Endothelial cell of umbilical vein (primary cell): ENCODE measurements around the gene REL. TPM values are rescaled to one million over a fixed set of nuclear protein-coding genes. Genes with fewer than 3 reads are reported as not detected.

Experiments
- BruUV-seq: library from RNA; stranded (reverse); fragments of 400-500 nt; replicated peaks from 2 replicates; lab custom pipeline; 2021; lab: Mats Ljungman, UMichigan
- CTCF ChIA-PET: fragments of 300-600, 350-600 bp; sonication (Branson Sonifier 250); formaldehyde crosslinking; loops from one replicate; lab custom pipeline; 2021; ENCODE audit warnings: antibody characterized with exemption, inconsistent platforms; lab: Charles Lee
- POLR2A ChIA-PET: fragments of 300-600, 350-600 bp; sonication (Branson Sonifier 250); formaldehyde crosslinking; loops from one replicate; lab custom pipeline; 2021; ENCODE audit warnings: antibody characterized with exemption, inconsistent platforms; lab: Charles Lee
- DNase-seq: peaks from one replicate; pipeline ENCODE4 v3.0.0-alpha.2; 2011; ENCODE audit warnings: low read depth, low spot score
- FAIRE-seq: peaks from 2 replicates; lab custom pipeline; 2011; peaks lifted over from hg19 to GRCh38; lab: Jason Lieb, UNC
- H2AFZ ChIP-seq: 2 replicates; pipeline ENCODE4 v1.6.0; 2012; ENCODE audit warnings: low read depth, low read length, control low read depth, inconsistent platforms
- H3K27ac ChIP-seq: 2 replicates; pipeline ENCODE4 v1.5.1; 2011; ENCODE audit warnings: low read depth, mild to moderate bottlenecking, control low read depth, low read length, moderate library complexity; ENCODE audit not compliant: insufficient read depth
- H3K27me3 ChIP-seq, 2 experiments: 2 replicates each; pipeline versions ENCODE4 v1.6.0 to v1.6.1; 2011; ENCODE audit warnings: low read length in 2 of 2, mixed read lengths in 1 of 2; ENCODE audit not compliant: control insufficient read depth in 2 of 2, insufficient read depth in 2 of 2
- H3K36me3 ChIP-seq, 2 experiments: 2 replicates in 1 of 2; 3 replicates in 1 of 2; pipeline ENCODE4 v1.5.1; 2011; ENCODE audit warnings: low read length in 2 of 2, mild to moderate bottlenecking in 1 of 2, moderate library complexity in 1 of 2; ENCODE audit not compliant: control insufficient read depth in 2 of 2, insufficient read depth in 2 of 2; ENCODE audit errors: extremely low read depth in 1 of 2
- H3K4me1 ChIP-seq: 3 replicates; pipeline ENCODE4 v1.5.1; 2011; ENCODE audit warnings: mild to moderate bottlenecking, low read length; ENCODE audit not compliant: control insufficient read depth, insufficient read depth; ENCODE audit errors: extremely low read depth
- H3K4me2 ChIP-seq: 2 replicates; pipeline ENCODE4 v1.6.1; 2011; ENCODE audit warnings: low read length, control low read depth, mixed read lengths; ENCODE audit not compliant: insufficient read depth
- H3K4me3 ChIP-seq, 3 experiments: fragments of 200-600 bp in 1 of 3; sonication (generic), shearing (Covaris generic) in 1 of 3; replicated peaks in 1 of 3; 2 replicates each; pipeline ENCODE4 v1.5.1; 2011 to 2016; ENCODE audit warnings: control low read depth in 3 of 3, low read length in 3 of 3, mild to moderate bottlenecking in 2 of 3, inconsistent platforms in 1 of 3, low read depth in 1 of 3, moderate library complexity in 1 of 3; ENCODE audit not compliant: insufficient read depth in 1 of 3
- H3K79me2 ChIP-seq: 2 replicates; pipeline ENCODE4 v1.6.0; 2012; ENCODE audit warnings: low read length, inconsistent platforms; ENCODE audit not compliant: control insufficient read depth, insufficient read depth
- H3K9ac ChIP-seq: replicated peaks from 2 replicates; pipeline ENCODE3; 2011; ENCODE audit warnings: low read length, control low read depth; ENCODE audit not compliant: insufficient read depth; ENCODE audit errors: extremely low read depth
- H3K9me1 ChIP-seq: replicated peaks from 3 replicates; pipeline ENCODE4 v1.6.0; 2011; ENCODE audit warnings: mild to moderate bottlenecking, low read length; ENCODE audit not compliant: control insufficient read depth, insufficient read depth; ENCODE audit errors: extremely low read depth
- H3K9me3 ChIP-seq: replicated peaks from 2 replicates; pipeline ENCODE4 v1.5.1; 2012; ENCODE audit warnings: low read length, inconsistent platforms; ENCODE audit not compliant: control insufficient read depth, insufficient read depth
- H4K20me1 ChIP-seq: replicated peaks from 2 replicates; pipeline ENCODE3; 2011; ENCODE audit warnings: mild to moderate bottlenecking, low read length; ENCODE audit not compliant: control insufficient read depth, insufficient read depth; ENCODE audit errors: extremely low read depth
- EZH2 ChIP-seq: IDR thresholded peaks from 2 replicates; pipeline ENCODE4 v1.6.1; 2012; ENCODE audit warnings: borderline replicate concordance, low read depth, mild to moderate bottlenecking, moderate library complexity, low read length, inconsistent platforms; ENCODE audit not compliant: severe bottlenecking
- FOS ChIP-seq: IDR thresholded peaks from 2 replicates; pipeline ENCODE4 v1.6.1; 2011; ENCODE audit warnings: mild to moderate bottlenecking, low read length, moderate library complexity, borderline replicate concordance; ENCODE audit not compliant: insufficient read depth
- GATA2 ChIP-seq: IDR thresholded peaks from 2 replicates; pipeline ENCODE4 v1.7.0; 2011; ENCODE audit warnings: low read depth, mild to moderate bottlenecking, moderate library complexity, mixed read lengths, low read length; ENCODE audit not compliant: insufficient read length, insufficient read depth
- JUN ChIP-seq: IDR thresholded peaks from 2 replicates; pipeline ENCODE4 v1.6.1; 2011; ENCODE audit warnings: borderline replicate concordance, low read depth; ENCODE audit not compliant: insufficient read length, insufficient read depth
- MYC ChIP-seq: IDR thresholded peaks from one replicate; pipeline ENCODE4 v1.6.1; 2011; ENCODE audit warnings: mild to moderate bottlenecking, low read depth, low read length
- POLR2A ChIP-seq: IDR thresholded peaks from 2 replicates; pipeline ENCODE4 v1.6.1; 2012; ENCODE audit warnings: low read depth, mild to moderate bottlenecking, control low read depth, low read length
- POLR2AphosphoS5 ChIP-seq: IDR thresholded peaks from 2 replicates; pipeline ENCODE4 v1.6.1; 2012; ENCODE audit warnings: low read depth, mild to moderate bottlenecking, control low read depth, low read length, moderate library complexity; ENCODE audit not compliant: insufficient read depth
- dilution Hi-C: fragments of 300-500 bp; cut with MboI; formaldehyde crosslinking; loops from one replicate; pipeline ENCODE4 v1.15.0; 2019; ENCODE audit warnings: low sequenced_read_pairs; ENCODE audit not compliant: extremely low pct_ligation_motif_present
- intact Hi-C: fragments of 100-400 bp; cut with micrococcal nuclease; formaldehyde crosslinking; loops from one replicate; pipeline ENCODE4 v1.10.0; 2022
- polyA plus RNA-seq, 4 experiments: library from polyadenylated mRNA; depleted of rRNA in 3 of 4; stranded (reverse) in 3 of 4; unstranded in 1 of 4; fragments of >200 nt; gene quantifications; 2 replicates each; pipeline versions ENCODE4 v1.2.1 to v1.2.3, GENCODE V29; 2011 to 2012; ENCODE audit warnings: missing spikeins in 1 of 4
- total RNA-seq: library from RNA; stranded (reverse); gene quantifications from 2 replicates; pipeline ENCODE4 v1.2.3, GENCODE V29; 2021
- TF ChIP-seq, protein P1 (sequence below): IDR thresholded peaks from 2 replicates; pipeline ENCODE4 v1.6.1; 2011; ENCODE audit not compliant: insufficient read depth, insufficient read length
- TF ChIP-seq, protein P2 (sequence below), 2 donors: IDR thresholded peaks; 1 replicate in 1 of 2; 2 replicates in 1 of 2; pipeline ENCODE4 v1.5.1; 2011; ENCODE audit warnings: low read length in 2 of 2, mild to moderate bottlenecking in 2 of 2, moderate library complexity in 2 of 2, control low read depth in 1 of 2, inconsistent platforms in 1 of 2, low read depth in 1 of 2; ENCODE audit not compliant: insufficient read depth in 1 of 2; ENCODE audit errors: extremely low read depth in 1 of 2

REL gene
- total and polyA plus RNA-seq, 2 donors (not counting 3 experiments of a cell fraction or from before 2014, with no cell fraction given), result 3.5 to 12.8 TPM

DNA sequence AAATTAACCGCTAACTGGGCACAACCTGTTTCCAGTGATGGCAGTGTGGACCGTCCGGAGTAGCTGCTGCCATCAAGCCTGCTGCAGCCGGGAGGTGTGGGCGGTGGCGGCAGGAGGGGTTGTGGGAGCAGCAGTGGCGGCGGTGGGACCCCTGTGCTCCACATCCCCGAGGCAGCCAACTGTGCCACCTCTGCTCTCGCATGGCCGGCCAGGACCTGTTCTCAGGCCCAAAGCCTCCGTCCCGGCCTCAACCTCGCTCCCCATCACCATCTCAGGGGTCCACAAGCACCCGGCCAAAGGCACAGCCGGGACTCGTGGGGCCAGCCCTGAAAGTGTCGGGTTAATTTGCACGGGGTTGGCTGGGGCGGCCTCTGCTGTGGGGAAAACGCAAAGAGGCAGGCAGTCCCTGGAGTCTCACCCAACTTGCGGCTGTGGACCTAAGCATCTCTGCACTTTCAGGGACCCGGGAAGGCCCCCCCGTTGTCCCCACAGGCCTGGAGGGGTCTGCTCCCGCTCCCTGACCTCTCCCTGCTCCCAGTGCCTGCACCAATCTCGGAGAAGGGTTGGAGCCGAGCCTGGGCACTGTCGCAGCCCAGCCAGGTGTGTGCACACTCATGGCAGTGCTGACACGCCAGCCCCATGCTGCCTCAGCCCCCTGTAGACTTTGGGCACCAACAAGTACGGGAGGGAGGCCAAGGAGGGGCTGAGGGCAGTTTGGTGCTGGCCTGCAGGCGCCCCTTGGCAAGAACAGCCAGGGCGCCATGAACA lies 91.7 kb downstream of the REL start:
- H2AFZ ChIP-seq, result no peak overlapping the region
- TF ChIP-seq, protein P1, sequence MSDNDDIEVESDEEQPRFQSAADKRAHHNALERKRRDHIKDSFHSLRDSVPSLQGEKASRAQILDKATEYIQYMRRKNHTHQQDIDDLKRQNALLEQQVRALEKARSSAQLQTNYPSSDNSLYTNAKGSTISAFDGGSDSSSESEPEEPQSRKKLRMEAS, result no peak
- TF ChIP-seq POLR2AphosphoS5 (no peak), JUN (no peak), EZH2 (no peak), FOS (no peak), GATA2 (no peak), POLR2A (no peak), MYC (no peak)
- TF ChIP-seq, protein P2, sequence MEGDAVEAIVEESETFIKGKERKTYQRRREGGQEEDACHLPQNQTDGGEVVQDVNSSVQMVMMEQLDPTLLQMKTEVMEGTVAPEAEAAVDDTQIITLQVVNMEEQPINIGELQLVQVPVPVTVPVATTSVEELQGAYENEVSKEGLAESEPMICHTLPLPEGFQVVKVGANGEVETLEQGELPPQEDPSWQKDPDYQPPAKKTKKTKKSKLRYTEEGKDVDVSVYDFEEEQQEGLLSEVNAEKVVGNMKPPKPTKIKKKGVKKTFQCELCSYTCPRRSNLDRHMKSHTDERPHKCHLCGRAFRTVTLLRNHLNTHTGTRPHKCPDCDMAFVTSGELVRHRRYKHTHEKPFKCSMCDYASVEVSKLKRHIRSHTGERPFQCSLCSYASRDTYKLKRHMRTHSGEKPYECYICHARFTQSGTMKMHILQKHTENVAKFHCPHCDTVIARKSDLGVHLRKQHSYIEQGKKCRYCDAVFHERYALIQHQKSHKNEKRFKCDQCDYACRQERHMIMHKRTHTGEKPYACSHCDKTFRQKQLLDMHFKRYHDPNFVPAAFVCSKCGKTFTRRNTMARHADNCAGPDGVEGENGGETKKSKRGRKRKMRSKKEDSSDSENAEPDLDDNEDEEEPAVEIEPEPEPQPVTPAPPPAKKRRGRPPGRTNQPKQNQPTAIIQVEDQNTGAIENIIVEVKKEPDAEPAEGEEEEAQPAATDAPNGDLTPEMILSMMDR (IDR thresholded peaks at IDR 0.05; ENCODE audit: extremely low read depth in 1 of 2, insufficient read depth in 1 of 2, low read depth in 1 of 2, low read length in 2 of 2), result no peak
- H3K4me1 ChIP-seq, result no peaks in the 10 kb centered on the region
- no peak for DNase-seq
- POLR2A ChIA-PET, result no interaction called here
- BruUV-seq, result no TSS peak
- no peaks in the 10 kb centered on the region for H3K36me3 ChIP-seq
- H3K9ac ChIP-seq, result no peak overlapping the region
- H4K20me1 ChIP-seq, result no peaks in the 10 kb centered on the region
- no peak overlapping the region for H3K27ac ChIP-seq
- H3K27me3 ChIP-seq, result no peaks in the 10 kb centered on the region
- intact Hi-C loops (no loop called here), dilution Hi-C loops (no loop called here)
- H3K4me3 ChIP-seq, result no peak overlapping the region
- no peaks in the 10 kb centered on the region for H3K9me1 ChIP-seq
- no peaks in the 10 kb centered on the region for H3K9me3 ChIP-seq
- CTCF ChIA-PET, result no interaction called here
- no peak for FAIRE-seq
- no peak overlapping the region for H3K4me2 ChIP-seq
- H3K79me2 ChIP-seq, result no peaks in the 10 kb centered on the region
